B cell (primary cell): Measurements from ENCODE around the gene NKX6-2. TPM values are rescaled to one million over a fixed set of nuclear protein-coding genes. Genes with fewer than 3 reads are reported as not detected.

ENCODE experiments used
- ATAC-seq: fragments of 200-7000 bp; cut with Tn5 transposase; one replicate; pipeline ENCODE4 v1.10.0; 2021; ENCODE audit warnings: low read depth, mild to moderate bottlenecking, moderate number of reproducible peaks, moderate library complexity
- CTCF ChIA-PET: fragments of 350-600 bp; sonication (Branson Sonifier 250); formaldehyde crosslinking; loops from one replicate; lab custom pipeline; 2021; ENCODE audit warnings: antibody characterized with exemption, inconsistent platforms; lab: Charles Lee
- POLR2A ChIA-PET: fragments of 350-600 bp; sonication (Branson Sonifier 250); formaldehyde crosslinking; loops from one replicate; lab custom pipeline; 2021; ENCODE audit warnings: antibody characterized with exemption; lab: Charles Lee
- DNase-seq: peaks from one replicate; pipeline ENCODE4 v3.0.0; 2013
- H2AFZ ChIP-seq: 2 replicates; pipeline ENCODE4 v1.6.1; 2012; ENCODE audit warnings: mild to moderate bottlenecking, low read depth, low read length; ENCODE audit not compliant: insufficient read depth, poor library complexity, severe bottlenecking
- H3K27ac ChIP-seq, 2 donors: 1 replicate in 1 of 2; 2 replicates in 1 of 2; pipeline ENCODE4 v1.5.1; 2012 to 2013; ENCODE audit warnings: low read length in 2 of 2, mild to moderate bottlenecking in 2 of 2, moderate library complexity in 1 of 2
- H3K27me3 ChIP-seq, 4 experiments: fragments of 200-600 bp in 1 of 4; sonication (generic) in 1 of 4; replicated peaks in 1 of 4; 1 replicate in 2 of 4; 2 replicates in 2 of 4; pipeline versions ENCODE4 v1.6.1 to v1.7.0; 2013 to 2016; ENCODE audit warnings: low read length in 3 of 4, mild to moderate bottlenecking in 2 of 4, mixed read lengths in 1 of 4, moderate library complexity in 1 of 4; ENCODE audit not compliant: insufficient read depth in 4 of 4, control insufficient read depth in 3 of 4; ENCODE audit errors: control extremely low read depth in 1 of 4
- H3K36me3 ChIP-seq, 2 experiments: replicated peaks in 1 of 2; 1 replicate in 1 of 2; 2 replicates in 1 of 2; pipeline versions ENCODE4 v1.6.1 to v1.7.1; 2013; ENCODE audit warnings: low read length in 1 of 2; ENCODE audit not compliant: insufficient read depth in 2 of 2, control insufficient read depth in 1 of 2; ENCODE audit errors: control extremely low read depth in 1 of 2, extremely low read depth in 1 of 2
- H3K4me1 ChIP-seq, 2 donors: fragments of 200-600 bp in 1 of 2; sonication (generic) in 1 of 2; 1 replicate in 1 of 2; 2 replicates in 1 of 2; pipeline versions ENCODE4 v1.5.1 to v1.6.1; 2013 to 2017; ENCODE audit warnings: low read length in 2 of 2; ENCODE audit not compliant: control insufficient read depth in 2 of 2, insufficient read depth in 2 of 2
- H3K4me2 ChIP-seq: replicated peaks from 2 replicates; pipeline ENCODE3; 2012; ENCODE audit warnings: mild to moderate bottlenecking, low read depth, low read length; ENCODE audit not compliant: poor library complexity, severe bottlenecking
- H3K4me3 ChIP-seq, 5 experiments: fragments of 200-600 bp in 1 of 5; sonication (generic) in 1 of 5; 1 replicate in 3 of 5; 2 replicates in 2 of 5; pipeline versions ENCODE4 v1.5.1 to v1.7.0; 2011 to 2016; ENCODE audit warnings: low read length in 4 of 5, mild to moderate bottlenecking in 4 of 5, low read depth in 2 of 5, control low read depth in 1 of 5, moderate library complexity in 1 of 5; ENCODE audit not compliant: insufficient read depth in 1 of 5; ENCODE audit errors: control extremely low read depth in 1 of 5, extremely low read depth in 1 of 5
- H3K79me2 ChIP-seq: fragments of 200-600 bp; sonication (generic); one replicate; pipeline ENCODE4 v1.6.0; 2016; ENCODE audit warnings: low read length; ENCODE audit not compliant: control insufficient read depth, insufficient read depth
- H3K9ac ChIP-seq: fragments of 200-600 bp; sonication (generic); 2 replicates; pipeline ENCODE4 v1.6.1; 2017; ENCODE audit warnings: mild to moderate bottlenecking, low read length, moderate library complexity
- H3K9me3 ChIP-seq, 3 donors: one replicate each; pipeline versions ENCODE4 v1.6.1 to v1.7.1; 2013; ENCODE audit warnings: low read length in 2 of 3; ENCODE audit not compliant: control insufficient read depth in 2 of 3, insufficient read depth in 1 of 3; ENCODE audit errors: control extremely low read depth in 1 of 3
- H4K20me1 ChIP-seq: 2 replicates; pipeline ENCODE4 v1.6.0; 2012; ENCODE audit warnings: mild to moderate bottlenecking, low read length; ENCODE audit not compliant: insufficient read depth, control insufficient read depth, poor library complexity, severe bottlenecking
- H3K27ac Mint-ChIP-seq: one replicate; pipeline ENCODE4 v1.8.0; 2021; ENCODE audit warnings: mixed read lengths
- H3K27me3 Mint-ChIP-seq: one replicate; pipeline ENCODE4 v1.8.0; 2021; ENCODE audit warnings: mixed read lengths
- H3K4me1 Mint-ChIP-seq: one replicate; pipeline ENCODE4 v1.8.0; 2021; ENCODE audit warnings: mixed read lengths
- H3K4me3 Mint-ChIP-seq: one replicate; pipeline ENCODE4 v1.8.0; 2021; ENCODE audit warnings: mixed read lengths
- H3K9me3 Mint-ChIP-seq: one replicate; pipeline ENCODE4 v1.8.0; 2022; ENCODE audit warnings: mixed read lengths; ENCODE audit not compliant: insufficient read depth
- EZH2 ChIP-seq: IDR thresholded peaks from 2 replicates; pipeline ENCODE4 v1.6.1; 2012; ENCODE audit warnings: borderline replicate concordance, low read depth, mild to moderate bottlenecking, moderate library complexity, low read length; ENCODE audit not compliant: insufficient read depth, poor library complexity, severe bottlenecking
- WGBS: methylation state at CpG from one replicate; pipeline ENCODE4 v1.1.5; 2013; ENCODE audit warnings: missing lambda C conversion rate; ENCODE audit not compliant: insufficient coverage; 5-methylcytosine and 5-hydroxymethylcytosine counted together
- intact Hi-C: fragments of 100-400 bp; cut with micrococcal nuclease; formaldehyde crosslinking; loops from one replicate; pipeline ENCODE4 v1.10.0; 2022
- polyA plus RNA-seq: library from polyadenylated mRNA; depleted of rRNA; stranded (reverse); fragments of >200 nt; gene quantifications from 2 replicates; pipeline ENCODE4 v1.2.3, GENCODE V29; 2012
- total RNA-seq, 2 donors: library from RNA; stranded (reverse); fragments of 120-200 nt in 1 of 2; gene quantifications; 1 replicate in 1 of 2; 2 replicates in 1 of 2; pipeline versions ENCODE4 v1.2.3 to v1.2.4, GENCODE V29; 2013 to 2022
- TF ChIP-seq, protein P1 (sequence below): fragments of 200-600 bp; IDR thresholded peaks from one replicate; pipeline ENCODE4 v1.8.0; 2022; ENCODE audit warnings: antibody characterized with exemption, mild to moderate bottlenecking

Gene NKX6-2
- total and polyA plus RNA-seq, 2 donors (not counting 1 experiment from before 2014, with no cell fraction given): not detected

DNA sequence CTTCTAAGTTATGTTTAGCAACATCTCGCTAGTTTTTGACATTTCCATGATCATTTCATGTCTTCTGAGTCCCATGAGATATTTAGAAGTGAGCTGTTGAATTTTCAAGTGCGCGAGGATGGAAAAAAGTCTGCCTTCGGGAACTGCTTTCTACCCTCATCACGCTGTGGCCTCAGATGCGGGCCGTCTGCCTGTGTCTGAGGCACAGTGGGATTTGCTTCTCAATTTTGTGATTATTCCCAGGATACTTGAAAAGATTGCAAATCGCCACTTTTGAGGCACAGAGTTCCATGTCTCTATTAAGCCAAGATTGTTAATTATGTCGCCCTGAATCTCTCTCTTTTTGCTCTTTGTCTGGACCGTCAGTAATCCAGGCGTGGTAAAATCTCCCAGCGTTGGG is 30.8 kb upstream of the NKX6-2 start:
- 94% methylated on average over 8 of the region's 12 CpGs for WGBS
- no peaks in the 10 kb centered on the region for H4K20me1 ChIP-seq
- ATAC-seq (no peak), DNase-seq (no peak)
- peaks cover 16% of the 10 kb centered on the region for H3K27me3 Mint-ChIP-seq
- no peaks in the 10 kb centered on the region for H3K9me3 Mint-ChIP-seq
- peaks cover 0 to 23% (median 0%) of the 10 kb centered on the region in 3 donors for H3K9me3 ChIP-seq
- H3K4me3 Mint-ChIP-seq: no peak overlapping the region
- no peak overlapping the region for H3K4me2 ChIP-seq
- no peaks in the 10 kb centered on the region for H3K4me1 ChIP-seq
- H3K27me3 ChIP-seq: peaks cover 0 to 3% (median 0%) of the 10 kb centered on the region in 4 experiments
- H3K4me3 ChIP-seq: no peak overlapping the region
- no peaks in the 10 kb centered on the region for H3K79me2 ChIP-seq
- no peak overlapping the region for H2AFZ ChIP-seq
- POLR2A ChIA-PET: no interaction called here
- no peaks in the 10 kb centered on the region for H3K4me1 Mint-ChIP-seq
- TF ChIP-seq, protein P1, sequence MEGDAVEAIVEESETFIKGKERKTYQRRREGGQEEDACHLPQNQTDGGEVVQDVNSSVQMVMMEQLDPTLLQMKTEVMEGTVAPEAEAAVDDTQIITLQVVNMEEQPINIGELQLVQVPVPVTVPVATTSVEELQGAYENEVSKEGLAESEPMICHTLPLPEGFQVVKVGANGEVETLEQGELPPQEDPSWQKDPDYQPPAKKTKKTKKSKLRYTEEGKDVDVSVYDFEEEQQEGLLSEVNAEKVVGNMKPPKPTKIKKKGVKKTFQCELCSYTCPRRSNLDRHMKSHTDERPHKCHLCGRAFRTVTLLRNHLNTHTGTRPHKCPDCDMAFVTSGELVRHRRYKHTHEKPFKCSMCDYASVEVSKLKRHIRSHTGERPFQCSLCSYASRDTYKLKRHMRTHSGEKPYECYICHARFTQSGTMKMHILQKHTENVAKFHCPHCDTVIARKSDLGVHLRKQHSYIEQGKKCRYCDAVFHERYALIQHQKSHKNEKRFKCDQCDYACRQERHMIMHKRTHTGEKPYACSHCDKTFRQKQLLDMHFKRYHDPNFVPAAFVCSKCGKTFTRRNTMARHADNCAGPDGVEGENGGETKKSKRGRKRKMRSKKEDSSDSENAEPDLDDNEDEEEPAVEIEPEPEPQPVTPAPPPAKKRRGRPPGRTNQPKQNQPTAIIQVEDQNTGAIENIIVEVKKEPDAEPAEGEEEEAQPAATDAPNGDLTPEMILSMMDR: no peak
- no peak for TF ChIP-seq EZH2
- H3K27ac ChIP-seq: no peak overlapping the region
- no peak overlapping the region for H3K9ac ChIP-seq
- H3K27ac Mint-ChIP-seq: no peak overlapping the region
- intact Hi-C loops: no loop called here
- no peaks in the 10 kb centered on the region for H3K36me3 ChIP-seq
- CTCF ChIA-PET: no interaction called here

DNA sequence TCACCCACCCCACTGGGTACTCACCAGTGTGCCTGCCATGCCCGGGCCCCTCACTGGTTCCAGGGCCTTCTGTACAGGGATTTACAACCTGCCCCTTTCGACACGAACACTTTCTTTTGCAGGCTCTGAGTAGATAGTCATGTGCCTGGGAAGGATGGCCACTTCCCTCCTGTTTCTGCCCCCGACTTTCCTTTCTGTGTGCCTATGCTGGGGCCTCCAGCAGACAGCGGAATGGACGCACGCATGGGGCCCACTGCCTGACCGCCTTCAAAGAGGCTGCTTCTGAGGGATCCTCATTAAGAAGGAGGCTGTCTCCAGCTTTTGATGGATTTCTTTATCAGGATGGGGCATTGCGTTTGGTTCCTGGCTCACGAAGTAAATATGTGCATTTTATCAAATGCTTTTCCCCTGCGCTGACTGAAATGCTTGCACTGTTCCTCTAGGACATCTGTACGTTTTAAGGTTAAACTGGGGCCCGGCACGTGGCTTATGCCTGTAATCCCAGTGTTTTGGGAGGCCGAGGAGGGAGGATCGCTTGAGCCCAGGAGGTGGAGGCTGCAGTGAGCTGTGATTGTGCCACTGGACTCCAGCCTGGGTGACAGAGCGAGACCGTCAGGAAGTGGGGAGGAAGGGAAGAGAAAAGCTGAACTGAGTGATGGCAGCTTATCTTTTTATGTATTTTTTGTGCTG is 29.4 kb upstream of the NKX6-2 start:
- CTCF ChIA-PET: no interaction called here
- H3K9me3 ChIP-seq: peaks cover 0 to 18% (median 0%) of the 10 kb centered on the region in 3 donors
- H3K9ac ChIP-seq: no peak overlapping the region
- no peaks in the 10 kb centered on the region for H4K20me1 ChIP-seq
- Mint-ChIP-seq H3K9me3 (no peaks in the 10 kb centered on the region), H3K27ac (no peak overlapping the region), H3K4me1 (no peaks in the 10 kb centered on the region), H3K27me3 (peaks cover 16% of the 10 kb centered on the region), H3K4me3 (no peak overlapping the region)
- no peak overlapping the region for H3K27ac ChIP-seq
- H3K4me1 ChIP-seq: no peaks in the 10 kb centered on the region
- H2AFZ ChIP-seq: no peak overlapping the region
- 80% methylated on average over 18 of the region's 18 CpGs for WGBS
- intact Hi-C loops: no loop called here
- ATAC-seq (no peak), DNase-seq (no peak)
- no peak overlapping the region for H3K4me3 ChIP-seq
- no peaks in the 10 kb centered on the region for H3K79me2 ChIP-seq
- peaks cover 0 to 3% (median 0%) of the 10 kb centered on the region in 4 experiments for H3K27me3 ChIP-seq
- POLR2A ChIA-PET: no interaction called here
- H3K36me3 ChIP-seq: no peaks in the 10 kb centered on the region
- H3K4me2 ChIP-seq: no peak overlapping the region
- TF ChIP-seq, protein P1: no peak
- TF ChIP-seq EZH2: no peak
